NT2/D1 (cell line): Measurements from ENCODE around the gene LARP4.
"Not testable (repeated sequence)": the region's sequence is repeated elsewhere in the genome, so short reads cannot be mapped to it uniquely, and the experiment has no call there.

Experiments
- DNase-seq: peaks from one replicate; pipeline ENCODE4 v3.0.0-alpha.2; 2011; ENCODE audit warnings: low read depth, low spot score
- H3K27me3 ChIP-seq: 2 replicates; pipeline ENCODE4 v1.6.0; 2011; ENCODE audit warnings: mild to moderate bottlenecking; ENCODE audit not compliant: insufficient read length, insufficient read depth
- H3K36me3 ChIP-seq: 2 replicates; pipeline ENCODE4 v1.6.1; 2011; ENCODE audit warnings: mild to moderate bottlenecking, low read length, mixed read lengths; ENCODE audit not compliant: insufficient read depth, insufficient read length
- H3K4me1 ChIP-seq: 2 replicates; pipeline ENCODE4 v1.5.1; 2011; ENCODE audit not compliant: insufficient read depth, insufficient read length
- H3K4me3 ChIP-seq: 2 replicates; pipeline ENCODE4 v1.5.1; 2011; ENCODE audit warnings: low read depth; ENCODE audit not compliant: insufficient read length
- H3K9ac ChIP-seq: 2 replicates; pipeline ENCODE4 v1.6.0; 2011; ENCODE audit warnings: low read depth; ENCODE audit not compliant: insufficient read length
- H3K9me3 ChIP-seq: 2 replicates; pipeline ENCODE4 v1.5.1; 2011; ENCODE audit warnings: mild to moderate bottlenecking, low read length; ENCODE audit not compliant: insufficient read depth
- SUZ12 ChIP-seq: IDR thresholded peaks from 2 replicates; pipeline ENCODE4 v1.6.1; 2011; ENCODE audit not compliant: insufficient read length, insufficient read depth; ENCODE audit errors: extremely low read depth
- YY1 ChIP-seq: IDR thresholded peaks from 2 replicates; pipeline ENCODE4 v1.6.1; 2011; ENCODE audit not compliant: insufficient read length, insufficient read depth
- ZNF274 ChIP-seq: IDR thresholded peaks from 2 replicates; pipeline ENCODE4 v1.6.1; 2011; ENCODE audit warnings: mild to moderate bottlenecking, low read depth, low read length

Gene LARP4

DNA sequence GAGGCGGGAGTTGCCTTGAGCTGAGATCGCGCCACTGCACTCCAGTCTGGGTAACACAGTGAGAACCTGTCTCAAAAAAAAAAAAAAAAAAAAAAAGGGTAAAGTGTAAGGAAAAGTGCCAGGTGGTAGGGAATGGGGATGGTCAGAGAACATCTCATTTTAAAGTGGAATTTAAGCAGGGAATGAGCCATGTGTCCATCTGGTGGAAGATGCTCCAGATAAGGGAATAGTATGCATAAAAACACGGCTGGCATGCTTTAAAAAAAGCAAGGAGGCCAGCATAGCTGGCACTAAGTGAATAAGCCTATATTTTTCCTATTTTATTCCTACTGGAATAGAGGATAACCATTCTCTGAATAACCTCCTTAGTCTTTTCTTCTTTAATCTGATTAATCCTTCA is 38.0 kb upstream of the LARP4 start:
- no peak for DNase-seq
- TF ChIP-seq YY1 (no peak), ZNF274 (no peak), SUZ12 (no peak)
- no peak overlapping the region for H3K9ac ChIP-seq

DNA sequence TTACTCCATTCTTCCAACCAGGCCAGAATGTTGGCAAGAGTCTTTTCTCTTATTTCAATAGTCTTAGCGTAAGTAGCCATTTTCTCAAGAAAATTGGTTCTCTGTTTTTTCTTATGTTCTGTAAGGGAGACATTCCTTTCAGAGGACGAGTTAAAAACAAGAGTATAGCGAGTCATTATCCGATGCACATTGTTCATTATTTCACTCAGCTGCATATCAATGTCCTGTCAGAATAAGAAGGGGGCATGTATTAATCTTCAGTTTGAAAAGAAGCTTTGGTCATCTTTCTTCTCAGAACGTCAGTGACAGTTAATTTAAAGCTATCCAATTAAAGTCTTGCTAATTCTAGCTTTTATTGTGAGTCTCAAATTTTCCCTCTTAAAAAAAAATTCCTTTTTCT is 37.5 kb upstream of the LARP4 start:
- Histone ChIP-seq H3K27me3 (no peaks in the 10 kb centered on the region), H3K36me3 (no peaks in the 10 kb centered on the region), H3K4me3 (no peak overlapping the region), H3K4me1 (no peaks in the 10 kb centered on the region), H3K9ac (no peak overlapping the region), H3K9me3 (no peaks in the 10 kb centered on the region)
- no peak for DNase-seq
- TF ChIP-seq SUZ12 (no peak), ZNF274 (no peak), YY1 (no peak)

More for the DNA sequence above, 38.0 kb upstream of the LARP4 start:
- Histone ChIP-seq H3K4me1 (no peaks in the 10 kb centered on the region), H3K9me3 (no peaks in the 10 kb centered on the region), H3K36me3 (no peaks in the 10 kb centered on the region), H3K4me3 (no peak overlapping the region), H3K27me3 (no peaks in the 10 kb centered on the region)

DNA sequence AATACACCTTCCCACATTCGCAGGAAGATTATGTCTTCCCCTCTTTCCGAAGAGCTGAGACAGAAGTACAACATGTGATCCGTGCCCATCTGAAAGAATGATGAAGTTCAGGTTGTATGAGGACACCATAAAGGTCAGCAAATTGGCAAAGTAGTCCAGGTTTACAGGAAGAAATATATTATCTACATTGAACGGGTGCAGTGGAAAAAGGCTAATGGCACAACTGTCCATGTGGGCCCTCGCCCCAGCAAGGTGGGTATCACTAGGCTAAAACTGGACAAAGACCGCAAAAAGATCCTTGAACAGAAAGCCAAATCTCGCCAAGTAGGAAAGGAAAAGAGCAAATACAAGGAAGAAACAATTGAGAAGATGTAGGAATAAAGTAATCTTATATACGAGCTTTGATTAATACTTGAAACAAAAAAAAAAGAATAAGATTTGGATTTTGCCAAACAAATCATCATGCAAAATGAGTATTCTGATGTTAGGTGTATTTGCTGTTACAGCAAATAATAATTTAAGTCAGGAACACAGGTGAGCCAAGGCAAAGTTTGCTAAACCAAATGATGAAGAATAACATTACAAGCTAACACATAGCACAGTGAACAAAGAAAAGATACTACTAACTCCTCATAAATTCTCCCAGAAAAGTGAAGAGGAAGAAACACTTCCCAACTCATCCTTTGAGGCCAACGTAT is 34.8 kb upstream of the LARP4 start:
- Histone ChIP-seq H3K9me3 (no peaks in the 10 kb centered on the region), H3K36me3 (no peaks in the 10 kb centered on the region), H3K4me3 (no peak overlapping the region), H3K27me3 (no peaks in the 10 kb centered on the region), H3K4me1 (no peaks in the 10 kb centered on the region), H3K9ac (no peak overlapping the region)
- TF ChIP-seq YY1 (no peak), ZNF274 (no peak), SUZ12 (no peak)
- no peak for DNase-seq

DNA sequence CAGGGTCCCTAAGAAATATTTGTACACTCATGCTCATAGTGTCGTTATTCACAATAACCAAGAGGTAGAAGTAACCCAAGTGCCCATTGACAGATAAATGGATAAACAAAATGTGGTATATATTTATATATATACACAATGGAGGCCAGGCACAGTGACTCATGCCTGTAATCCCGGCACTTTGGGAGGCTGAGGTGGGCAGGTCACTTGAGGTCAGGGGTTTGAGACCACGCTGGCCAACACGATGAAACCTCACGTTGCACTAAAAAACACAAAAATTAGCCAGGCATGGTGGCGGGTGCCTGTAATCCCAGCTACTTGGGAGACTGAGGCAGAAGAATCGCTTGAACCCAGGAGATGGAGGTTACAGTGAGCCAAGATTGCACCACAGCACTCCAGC is 30.0 kb upstream of the LARP4 start:
- DNase-seq, H3K9ac ChIP-seq, H3K27me3 ChIP-seq, H3K36me3 ChIP-seq, H3K4me1 ChIP-seq, H3K4me3 ChIP-seq, H3K9me3 ChIP-seq: not testable (repeated sequence)

DNA sequence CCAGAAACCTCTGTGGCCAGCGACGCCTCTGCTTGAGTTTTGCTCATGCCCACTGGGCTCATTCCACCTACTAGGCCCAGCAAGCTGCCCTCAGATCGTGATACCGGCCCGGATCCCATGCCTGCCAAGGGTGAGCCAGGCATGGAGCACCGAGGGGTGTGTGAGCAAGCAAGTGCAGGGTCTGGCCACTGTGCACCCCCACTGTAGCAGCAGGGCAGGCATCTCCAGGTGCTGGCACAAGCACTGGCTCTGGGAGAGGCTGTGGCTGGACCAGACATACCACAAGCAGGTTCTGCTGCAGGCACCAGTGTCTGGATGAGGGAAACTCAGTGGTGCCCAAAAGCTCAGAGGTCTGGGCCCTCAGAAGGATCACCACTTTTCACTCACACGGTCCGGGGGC is 24.9 kb upstream of the LARP4 start:
- Histone ChIP-seq H3K4me3 (no peak overlapping the region), H3K27me3 (no peaks in the 10 kb centered on the region), H3K9me3 (no peaks in the 10 kb centered on the region), H3K36me3 (no peaks in the 10 kb centered on the region), H3K4me1 (no peaks in the 10 kb centered on the region), H3K9ac (no peak overlapping the region)
- TF ChIP-seq SUZ12, result no peak
- TF ChIP-seq YY1, result no peak
- no peak for TF ChIP-seq ZNF274
- DNase-seq, result no peak

DNA sequence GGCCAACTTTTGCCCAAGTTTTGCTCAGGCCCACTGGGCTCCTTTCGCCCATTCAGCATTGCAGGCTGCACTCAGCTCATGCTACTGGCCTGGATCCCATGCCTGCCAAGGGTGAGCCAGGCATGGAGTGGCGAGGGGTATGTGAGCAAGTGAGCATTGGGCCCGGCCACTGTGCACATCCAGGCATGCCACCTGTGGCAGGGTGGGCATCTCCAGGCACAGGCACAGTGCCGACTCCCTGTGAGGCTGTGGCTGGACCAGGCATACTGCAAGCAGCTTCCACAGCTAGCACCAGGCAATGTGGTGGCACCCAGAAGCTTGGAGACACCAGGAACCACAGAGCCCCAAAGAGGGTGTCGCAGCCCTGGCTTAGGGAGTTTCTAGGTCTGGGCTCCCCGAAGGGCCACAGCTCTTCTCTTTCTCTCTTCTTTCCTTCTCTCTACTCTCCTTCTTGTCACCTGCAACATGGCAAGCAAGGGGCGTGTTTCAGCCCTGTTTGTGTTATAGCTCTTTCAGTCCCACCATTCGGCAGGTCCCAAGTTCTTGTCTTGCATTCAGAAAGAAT is 19.8 kb upstream of the LARP4 start:
- Histone ChIP-seq H3K9ac (no peak overlapping the region), H3K9me3 (no peaks in the 10 kb centered on the region), H3K4me1 (no peaks in the 10 kb centered on the region), H3K4me3 (no peak overlapping the region), H3K36me3 (no peaks in the 10 kb centered on the region), H3K27me3 (no peaks in the 10 kb centered on the region)
- DNase-seq, result no peak
- TF ChIP-seq YY1 (no peak), ZNF274 (no peak), SUZ12 (no peak)

DNA sequence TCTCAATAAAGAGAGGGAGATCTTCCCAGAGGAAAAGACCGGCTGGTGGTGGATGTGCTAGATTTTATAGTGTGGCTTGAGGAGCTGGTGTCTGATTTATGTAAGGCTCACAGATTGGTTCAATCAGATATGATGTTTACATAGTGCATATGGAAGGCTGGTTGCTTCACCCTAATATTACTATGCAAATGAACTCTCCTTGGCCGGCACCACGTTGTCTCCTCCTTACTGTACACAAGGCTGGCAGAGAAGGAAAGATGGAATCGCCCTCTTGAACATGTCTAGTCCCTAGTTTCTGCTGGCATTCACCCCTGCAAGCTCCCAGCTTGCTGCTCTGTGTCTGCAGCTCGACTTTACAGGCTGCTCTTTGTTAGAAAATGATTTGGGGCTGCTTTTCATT is 13.2 kb upstream of the LARP4 start:
- DNase-seq, result no peak
- no peak overlapping the region for H3K9ac ChIP-seq
- no peak for TF ChIP-seq ZNF274
- TF ChIP-seq YY1, result no peak
- TF ChIP-seq SUZ12, result no peak

More for the DNA sequence above, 13.2 kb upstream of the LARP4 start:
- Histone ChIP-seq H3K4me1 (no peaks in the 10 kb centered on the region), H3K4me3 (no peak overlapping the region), H3K36me3 (no peaks in the 10 kb centered on the region), H3K9me3 (no peaks in the 10 kb centered on the region), H3K27me3 (no peaks in the 10 kb centered on the region)
